HEK293 (cell line): ENCODE measurements around the gene CD2AP.

ENCODE experiments used
- CTCF ChIA-PET: fragments of 350-600 bp; formaldehyde crosslinking; extraction: SDS; loops from one replicate; lab custom pipeline; 2021; ENCODE audit warnings: antibody characterized with exemption; lab: Yijun Ruan, JAX
- POLR2A ChIA-PET: fragments of 300-600 bp; formaldehyde crosslinking; extraction: SDS; loops from one replicate; lab custom pipeline; 2020; ENCODE audit warnings: antibody characterized with exemption, inconsistent platforms; lab: Yijun Ruan, JAX
- H3K27ac ChIP-seq: fragments of 200-500 bp; sonication (Bioruptor generic); 2 replicates; pipeline ENCODE4 v1.5.1; 2014; ENCODE audit warnings: low read depth, low read length, control low read depth, inconsistent platforms; ENCODE audit errors: extremely low read depth
- H3K36me3 ChIP-seq, 2 experiments: fragments of 200-500 bp in 1 of 2; sonication (Bioruptor generic) in 1 of 2; 1 replicate in 1 of 2; 2 replicates in 1 of 2; pipeline ENCODE4 v1.5.1; 2014 to 2017; ENCODE audit warnings: inconsistent platforms in 2 of 2, low read length in 2 of 2; ENCODE audit not compliant: control insufficient read depth in 2 of 2, insufficient read depth in 1 of 2
- H3K4me1 ChIP-seq: fragments of 200-500 bp; sonication (Bioruptor generic); 2 replicates; pipeline ENCODE4 v1.5.1; 2014; ENCODE audit warnings: mild to moderate bottlenecking, low read length, inconsistent platforms; ENCODE audit not compliant: control insufficient read depth, insufficient read depth
- H3K4me3 ChIP-seq: 2 replicates; pipeline ENCODE4 v1.5.1; 2011; ENCODE audit warnings: low read depth, mild to moderate bottlenecking, control low read depth, low read length, moderate library complexity
- H3K9me3 ChIP-seq: fragments of 200-500 bp; sonication (Bioruptor generic); 2 replicates; pipeline ENCODE4 v1.5.1; 2014; ENCODE audit warnings: low read depth, low read length, inconsistent platforms; ENCODE audit not compliant: control insufficient read depth, insufficient read depth
- BCL11A ChIP-seq: fragments of 450-650 bp; formaldehyde crosslinking; IDR thresholded peaks from 2 replicates; pipeline ENCODE4 v1.5.1; 2016; ENCODE audit warnings: low read depth, missing biosample characterization, missing genetic modification characterization
- KLF9 ChIP-seq: fragments of 450-650 bp; formaldehyde crosslinking; IDR thresholded peaks from 2 replicates; pipeline ENCODE4 v1.5.1; 2016; ENCODE audit warnings: missing biosample characterization, missing genetic modification characterization, low read depth
- MEIS1 ChIP-seq: sonication (generic); formaldehyde crosslinking; IDR thresholded peaks from 2 replicates; pipeline ENCODE4 v1.8.1; 2022; ENCODE audit warnings: missing genetic modification reagents, mild to moderate bottlenecking, borderline replicate concordance
- REPIN1 ChIP-seq: fragments of 450-650 bp; formaldehyde crosslinking; IDR thresholded peaks from 2 replicates; pipeline ENCODE4 v1.5.1; 2017; ENCODE audit warnings: missing biosample characterization, missing genetic modification characterization, low read depth
- SALL2 ChIP-seq: fragments of 450-650 bp; formaldehyde crosslinking; IDR thresholded peaks from 2 replicates; pipeline ENCODE4 v1.5.0; 2017; ENCODE audit warnings: missing biosample characterization, mild to moderate bottlenecking, missing genetic modification characterization, borderline replicate concordance
- SP3 ChIP-seq: fragments of 450-650 bp; formaldehyde crosslinking; IDR thresholded peaks from 2 replicates; pipeline ENCODE4 v1.5.1; 2016; ENCODE audit warnings: missing biosample characterization, missing genetic modification characterization
- YY1 ChIP-seq: fragments of 450-650 bp; formaldehyde crosslinking; IDR thresholded peaks from 2 replicates; pipeline ENCODE4 v1.5.1; 2018; ENCODE audit warnings: missing biosample characterization, missing genetic modification characterization
- YY2 ChIP-seq: fragments of 450-650 bp; formaldehyde crosslinking; IDR thresholded peaks from 2 replicates; pipeline ENCODE4 v1.5.1; 2016; ENCODE audit warnings: missing biosample characterization, missing genetic modification characterization
- ZNF132 ChIP-seq: fragments of 450-650 bp; formaldehyde crosslinking; IDR thresholded peaks from 2 replicates; pipeline ENCODE4 v1.5.1; 2017; ENCODE audit warnings: missing biosample characterization, missing genetic modification characterization, borderline replicate concordance
- ZNF133 ChIP-seq: fragments of 450-650 bp; formaldehyde crosslinking; IDR thresholded peaks from 2 replicates; pipeline ENCODE4 v1.5.1; 2016; ENCODE audit warnings: missing biosample characterization, missing genetic modification characterization
- ZNF19 ChIP-seq: fragments of 450-650 bp; formaldehyde crosslinking; IDR thresholded peaks from 2 replicates; pipeline ENCODE4; 2016; ENCODE audit warnings: missing biosample characterization, missing genetic modification characterization, low read depth
- ZNF2 ChIP-seq: fragments of 450-650 bp; formaldehyde crosslinking; IDR thresholded peaks from 2 replicates; pipeline ENCODE4 v1.5.1; 2016; ENCODE audit warnings: missing biosample characterization, missing genetic modification characterization
- ZNF214 ChIP-seq: fragments of 450-650 bp; formaldehyde crosslinking; IDR thresholded peaks from 2 replicates; pipeline ENCODE4 v1.5.1; 2017; ENCODE audit warnings: missing biosample characterization, mild to moderate bottlenecking, missing genetic modification characterization, borderline replicate concordance
- ZNF24 ChIP-seq: fragments of 450-650 bp; formaldehyde crosslinking; IDR thresholded peaks from 2 replicates; pipeline ENCODE4 v1.5.1; 2016; ENCODE audit warnings: missing biosample characterization, missing genetic modification characterization
- ZNF501 ChIP-seq: fragments of 450-650 bp; formaldehyde crosslinking; IDR thresholded peaks from 2 replicates; pipeline ENCODE4 v1.5.1; 2016; ENCODE audit warnings: missing biosample characterization, missing genetic modification characterization
- ZNF548 ChIP-seq: fragments of 450-650 bp; formaldehyde crosslinking; IDR thresholded peaks from 2 replicates; pipeline ENCODE4 v1.5.1; 2016; ENCODE audit warnings: missing biosample characterization, missing genetic modification characterization
- ZNF555 ChIP-seq: fragments of 450-650 bp; formaldehyde crosslinking; conservative IDR thresholded peaks from 2 replicates; pipeline ENCODE4 v1.5.1; 2017; ENCODE audit warnings: missing biosample characterization, mild to moderate bottlenecking, missing genetic modification characterization, inconsistent platforms
- ZNF561 ChIP-seq: fragments of 450-650 bp; IDR thresholded peaks from 2 replicates; pipeline ENCODE4 v1.5.1; 2018; ENCODE audit warnings: missing biosample characterization, missing genetic modification characterization, borderline replicate concordance
- ZNF701 ChIP-seq: fragments of 450-650 bp; formaldehyde crosslinking; IDR thresholded peaks from 2 replicates; pipeline ENCODE4 v1.5.1; 2016; ENCODE audit warnings: missing biosample characterization, missing genetic modification characterization
- ZNF768 ChIP-seq: fragments of 450-650 bp; formaldehyde crosslinking; IDR thresholded peaks from 2 replicates; pipeline ENCODE4 v1.5.1; 2018; ENCODE audit warnings: missing biosample characterization, mild to moderate bottlenecking, missing genetic modification characterization
- ZNF776 ChIP-seq: fragments of 450-650 bp; formaldehyde crosslinking; IDR thresholded peaks from 2 replicates; pipeline ENCODE4 v1.5.0; 2017; ENCODE audit warnings: missing biosample characterization, missing genetic modification characterization, borderline replicate concordance
- ZNF791 ChIP-seq: fragments of 450-650 bp; formaldehyde crosslinking; IDR thresholded peaks from 2 replicates; pipeline ENCODE4 v1.5.1; 2016; ENCODE audit warnings: missing biosample characterization, missing genetic modification characterization
- TF ChIP-seq, protein P1 (sequence below): fragments of 450-650 bp; formaldehyde crosslinking; IDR thresholded peaks from 2 replicates; pipeline ENCODE4 v1.5.1; 2016; ENCODE audit warnings: missing biosample characterization, missing genetic modification characterization
- TF ChIP-seq, protein P2 (sequence below): fragments of 450-650 bp; formaldehyde crosslinking; IDR thresholded peaks from 2 replicates; pipeline ENCODE4 v1.5.1; 2016; ENCODE audit warnings: missing biosample characterization, missing genetic modification characterization
- TF ChIP-seq, protein P3 (sequence below): fragments of 450-650 bp; formaldehyde crosslinking; optimal IDR thresholded peaks from 2 replicates; pipeline ENCODE3; 2016; ENCODE audit warnings: missing biosample characterization, mild to moderate bottlenecking, missing genetic modification characterization
- TF ChIP-seq, protein P4 (sequence below): fragments of 450-650 bp; formaldehyde crosslinking; IDR thresholded peaks from 2 replicates; pipeline ENCODE4 v1.5.1; 2016; ENCODE audit warnings: missing biosample characterization, missing genetic modification characterization

CD2AP gene

GRCh38 chr6:47464052-47464451, 13.5 kb upstream of the CD2AP start (continued):
- TF ChIP-seq SP3 (tag by site-specific recombination) (no peak), ZNF501 (tag by site-specific recombination) (no peak), ZNF791 (tag by site-specific recombination) (no peak), ZNF701 (tag by site-specific recombination) (no peak), ZNF776 (tag by site-specific recombination) (no peak), ZNF19 (tag by site-specific recombination) (no peak), MEIS1 (CRISPR knock-in tag) (no peak), YY2 (no peak), ZNF133 (tag by site-specific recombination) (no peak), BCL11A (tag by site-specific recombination) (no peak), ZNF555 (tag by site-specific recombination) (no peak), ZNF548 (tag by site-specific recombination) (no peak), ZNF24 (no peak), ZNF2 (tag by site-specific recombination) (no peak)
- TF ChIP-seq, protein P1, sequence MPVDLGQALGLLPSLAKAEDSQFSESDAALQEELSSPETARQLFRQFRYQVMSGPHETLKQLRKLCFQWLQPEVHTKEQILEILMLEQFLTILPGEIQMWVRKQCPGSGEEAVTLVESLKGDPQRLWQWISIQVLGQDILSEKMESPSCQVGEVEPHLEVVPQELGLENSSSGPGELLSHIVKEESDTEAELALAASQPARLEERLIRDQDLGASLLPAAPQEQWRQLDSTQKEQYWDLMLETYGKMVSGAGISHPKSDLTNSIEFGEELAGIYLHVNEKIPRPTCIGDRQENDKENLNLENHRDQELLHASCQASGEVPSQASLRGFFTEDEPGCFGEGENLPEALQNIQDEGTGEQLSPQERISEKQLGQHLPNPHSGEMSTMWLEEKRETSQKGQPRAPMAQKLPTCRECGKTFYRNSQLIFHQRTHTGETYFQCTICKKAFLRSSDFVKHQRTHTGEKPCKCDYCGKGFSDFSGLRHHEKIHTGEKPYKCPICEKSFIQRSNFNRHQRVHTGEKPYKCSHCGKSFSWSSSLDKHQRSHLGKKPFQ (tag by site-specific recombination): no peak
- TF ChIP-seq, all 188 proteins: peak for 0

DNA sequence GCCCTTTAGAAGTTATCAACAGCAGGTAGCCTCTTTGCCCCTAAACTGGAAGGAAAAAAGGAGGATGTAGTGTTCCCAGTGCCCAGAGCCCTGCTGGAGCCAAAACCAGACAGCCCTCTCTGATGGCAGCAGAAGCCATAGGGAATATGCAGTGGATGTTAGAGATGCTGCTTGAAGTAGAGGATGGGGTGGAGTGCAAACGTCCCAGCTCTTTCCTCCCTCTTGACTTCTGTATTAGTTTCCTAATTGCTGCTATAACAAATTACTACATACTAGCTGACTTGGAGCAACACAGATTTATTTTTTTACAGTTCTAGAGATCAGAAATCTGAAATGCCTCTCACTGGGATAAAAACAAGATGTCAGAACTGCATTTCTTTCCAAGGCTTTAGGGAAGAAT, 12.5 kb upstream of the CD2AP start:
- CTCF ChIA-PET: interaction anchor here (2.7 kb wide), 1 partner anchor 14 kb away, joined by 8 read pairs; no protein-coding TSS in a partner anchor
- POLR2A ChIA-PET: interaction anchor here (3.3 kb wide), 1 partner anchor 13 kb away, joined by 12 read pairs; the partner anchor contains the start of gene CD2AP

More for the DNA sequence above, 12.5 kb upstream of the CD2AP start:
- TF ChIP-seq ZNF768 (tag by site-specific recombination) (no peak), SP3 (tag by site-specific recombination) (no peak), YY1 (tag by site-specific recombination) (no peak), SALL2 (no peak), ZNF132 (tag by site-specific recombination) (no peak), KLF9 (no peak), ZNF214 (tag by site-specific recombination) (no peak), REPIN1 (no peak), ZNF561 (tag by site-specific recombination) (no peak)
- TF ChIP-seq, protein P2, sequence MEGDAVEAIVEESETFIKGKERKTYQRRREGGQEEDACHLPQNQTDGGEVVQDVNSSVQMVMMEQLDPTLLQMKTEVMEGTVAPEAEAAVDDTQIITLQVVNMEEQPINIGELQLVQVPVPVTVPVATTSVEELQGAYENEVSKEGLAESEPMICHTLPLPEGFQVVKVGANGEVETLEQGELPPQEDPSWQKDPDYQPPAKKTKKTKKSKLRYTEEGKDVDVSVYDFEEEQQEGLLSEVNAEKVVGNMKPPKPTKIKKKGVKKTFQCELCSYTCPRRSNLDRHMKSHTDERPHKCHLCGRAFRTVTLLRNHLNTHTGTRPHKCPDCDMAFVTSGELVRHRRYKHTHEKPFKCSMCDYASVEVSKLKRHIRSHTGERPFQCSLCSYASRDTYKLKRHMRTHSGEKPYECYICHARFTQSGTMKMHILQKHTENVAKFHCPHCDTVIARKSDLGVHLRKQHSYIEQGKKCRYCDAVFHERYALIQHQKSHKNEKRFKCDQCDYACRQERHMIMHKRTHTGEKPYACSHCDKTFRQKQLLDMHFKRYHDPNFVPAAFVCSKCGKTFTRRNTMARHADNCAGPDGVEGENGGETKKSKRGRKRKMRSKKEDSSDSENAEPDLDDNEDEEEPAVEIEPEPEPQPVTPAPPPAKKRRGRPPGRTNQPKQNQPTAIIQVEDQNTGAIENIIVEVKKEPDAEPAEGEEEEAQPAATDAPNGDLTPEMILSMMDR: no peak
- TF ChIP-seq, protein P3, sequence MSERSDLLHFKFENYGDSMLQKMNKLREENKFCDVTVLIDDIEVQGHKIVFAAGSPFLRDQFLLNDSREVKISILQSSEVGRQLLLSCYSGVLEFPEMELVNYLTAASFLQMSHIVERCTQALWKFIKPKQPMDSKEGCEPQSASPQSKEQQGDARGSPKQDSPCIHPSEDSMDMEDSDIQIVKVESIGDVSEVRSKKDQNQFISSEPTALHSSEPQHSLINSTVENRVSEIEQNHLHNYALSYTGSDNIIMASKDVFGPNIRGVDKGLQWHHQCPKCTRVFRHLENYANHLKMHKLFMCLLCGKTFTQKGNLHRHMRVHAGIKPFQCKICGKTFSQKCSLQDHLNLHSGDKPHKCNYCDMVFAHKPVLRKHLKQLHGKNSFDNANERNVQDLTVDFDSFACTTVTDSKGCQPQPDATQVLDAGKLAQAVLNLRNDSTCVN (tag by site-specific recombination): no peak
- TF ChIP-seq, protein P4, sequence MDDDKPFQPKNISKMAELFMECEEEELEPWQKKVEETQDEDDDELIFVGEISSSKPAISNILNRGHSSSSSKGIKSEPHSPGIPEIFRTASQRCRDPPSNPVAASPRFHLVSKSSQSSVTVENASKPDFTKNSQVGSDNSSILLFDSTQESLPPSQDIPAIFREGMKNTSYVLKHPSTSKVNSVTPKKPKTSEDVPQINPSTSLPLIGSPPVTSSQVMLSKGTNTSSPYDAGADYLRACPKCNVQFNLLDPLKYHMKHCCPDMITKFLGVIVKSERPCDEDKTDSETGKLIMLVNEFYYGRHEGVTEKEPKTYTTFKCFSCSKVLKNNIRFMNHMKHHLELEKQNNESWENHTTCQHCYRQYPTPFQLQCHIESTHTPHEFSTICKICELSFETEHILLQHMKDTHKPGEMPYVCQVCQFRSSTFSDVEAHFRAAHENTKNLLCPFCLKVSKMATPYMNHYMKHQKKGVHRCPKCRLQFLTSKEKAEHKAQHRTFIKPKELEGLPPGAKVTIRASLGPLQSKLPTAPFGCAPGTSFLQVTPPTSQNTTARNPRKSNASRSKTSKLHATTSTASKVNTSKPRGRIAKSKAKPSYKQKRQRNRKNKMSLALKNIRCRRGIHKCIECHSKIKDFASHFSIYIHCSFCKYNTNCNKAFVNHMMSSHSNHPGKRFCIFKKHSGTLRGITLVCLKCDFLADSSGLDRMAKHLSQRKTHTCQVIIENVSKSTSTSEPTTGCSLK (tag by site-specific recombination): no peak
- TF ChIP-seq, all 188 proteins: peak for 0
- Histone ChIP-seq H3K36me3 (no peaks in the 10 kb centered on the region), H3K4me1 (no peaks in the 10 kb centered on the region), H3K4me3 (no peak overlapping the region), H3K9me3 (no peaks in the 10 kb centered on the region), H3K27ac (no peak overlapping the region)
